ENCODE data around the gene VTI1A. TPM values are rescaled to one million over a fixed set of nuclear protein-coding genes. Genes with fewer than 3 reads are reported as not detected.

VTI1A gene
- total RNA-seq, 2 donors from 2014 or later: 21.0 to 29.6 TPM

- no peak overlapping the region for H3K27ac ChIP-seq
- no peaks in the 10 kb centered on the region for H3K36me3 ChIP-seq
- TF ChIP-seq CTCF (IDR thresholded peaks at IDR 0.05): no peak
- H3K27me3 ChIP-seq: no peaks in the 10 kb centered on the region
- H3K4me1 ChIP-seq: no peaks in the 10 kb centered on the region
- DNase-seq (ENCODE audit: low spot score): no peak
- H3K4me3 ChIP-seq: no peak overlapping the region
- no peaks in the 10 kb centered on the region for H3K9me3 ChIP-seq
Observed at GRCh38 chr10:112810711-112811151, 363.7 kb downstream of the VTI1A start.

GRCh38 chr10:112811741-112812551, 364.9 kb downstream of the VTI1A start:
- no peaks in the 10 kb centered on the region for H3K36me3 ChIP-seq
- no peak for TF ChIP-seq CTCF (IDR thresholded peaks at IDR 0.05)
- H3K9me3 ChIP-seq: no peaks in the 10 kb centered on the region
- DNase-seq (ENCODE audit: low spot score): peak; percentile 60
- no peak overlapping the region for H3K27ac ChIP-seq
- H3K4me1 ChIP-seq: no peaks in the 10 kb centered on the region
- H3K4me3 ChIP-seq: no peak overlapping the region
- no peaks in the 10 kb centered on the region for H3K27me3 ChIP-seq

GRCh38 chr10:112812586-112812985, 365.6 kb downstream of the VTI1A start:
- H3K4me1 ChIP-seq: no peaks in the 10 kb centered on the region
- no peak for TF ChIP-seq CTCF (IDR thresholded peaks at IDR 0.05)
- no peaks in the 10 kb centered on the region for H3K36me3 ChIP-seq
- H3K4me3 ChIP-seq: no peak overlapping the region
- no peaks in the 10 kb centered on the region for H3K9me3 ChIP-seq
- no peaks in the 10 kb centered on the region for H3K27me3 ChIP-seq
- no peak overlapping the region for H3K27ac ChIP-seq
- no peak for DNase-seq (ENCODE audit: low spot score)

GRCh38 chr10:112813866-112814591, 367.0 kb downstream of the VTI1A start:
- no peak overlapping the region for H3K27ac ChIP-seq
- H3K27me3 ChIP-seq: no peaks in the 10 kb centered on the region
- H3K4me3 ChIP-seq: no peak overlapping the region
- TF ChIP-seq CTCF (IDR thresholded peaks at IDR 0.05): no peak
- H3K9me3 ChIP-seq: no peaks in the 10 kb centered on the region
- no peaks in the 10 kb centered on the region for H3K36me3 ChIP-seq
- DNase-seq (ENCODE audit: low spot score): no peak
- no peaks in the 10 kb centered on the region for H3K4me1 ChIP-seq

GRCh38 chr10:112815269-112816032, 368.4 kb downstream of the VTI1A start:
- Histone ChIP-seq H3K27me3 (no peaks in the 10 kb centered on the region), H3K27ac (peak overlapping the region in 1 of 2 donors; percentile 3), H3K4me3 (no peak overlapping the region), H3K4me1 (no peaks in the 10 kb centered on the region), H3K36me3 (no peaks in the 10 kb centered on the region), H3K9me3 (no peaks in the 10 kb centered on the region)
- TF ChIP-seq CTCF (IDR thresholded peaks at IDR 0.05): no peak
- no peak for DNase-seq (ENCODE audit: low spot score)

Data from right atrium auricular region (tissue), 2 donors.